Fibroblast of upper back skin (primary cell): ENCODE data around the gene ANKRD53.

Experiments used
- DNase-seq: peaks from one replicate; pipeline ENCODE4 v3.0.0-alpha.2; 2013

ANKRD53 gene

DNA sequence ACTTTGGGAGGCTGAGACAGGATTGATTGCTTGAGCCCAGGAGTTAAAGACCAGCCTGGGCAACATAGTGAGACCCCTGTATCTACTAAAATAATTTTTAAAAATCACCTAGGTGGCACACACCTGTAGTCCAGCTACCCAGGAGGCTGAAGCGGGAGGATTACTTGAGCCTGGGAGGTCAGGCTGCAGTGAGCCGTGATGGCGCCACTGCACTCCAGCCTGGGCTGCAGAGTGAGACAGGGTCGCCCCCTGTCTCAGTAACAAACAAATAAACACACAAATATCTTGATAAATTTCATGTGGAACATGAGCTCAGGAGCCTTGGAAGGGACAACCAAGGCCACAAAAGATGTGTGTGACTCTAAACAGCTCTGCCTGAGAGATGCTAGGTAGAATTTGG, 11.7 kb upstream of the ANKRD53 start:
- no peak for DNase-seq

DNA sequence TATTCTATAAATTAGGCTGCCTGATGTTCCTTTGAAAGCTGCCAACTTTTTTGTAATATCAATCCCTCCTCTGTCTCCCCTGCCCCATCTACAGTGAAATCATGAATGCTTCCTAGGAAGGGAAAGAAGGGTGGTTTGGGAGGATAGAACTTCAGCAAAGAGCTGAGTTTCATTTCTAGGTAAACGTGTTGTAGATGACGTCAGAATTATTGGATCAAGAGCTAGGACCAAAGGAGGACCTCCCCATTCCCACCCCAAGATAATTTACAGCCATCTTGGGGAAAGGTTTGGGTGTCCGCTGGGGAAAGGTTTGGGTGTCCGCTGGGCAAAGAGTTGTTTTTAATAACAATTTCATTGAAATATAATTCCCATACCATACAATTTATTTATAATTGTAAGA, 11.2 kb upstream of the ANKRD53 start:
- no peak for DNase-seq

DNA sequence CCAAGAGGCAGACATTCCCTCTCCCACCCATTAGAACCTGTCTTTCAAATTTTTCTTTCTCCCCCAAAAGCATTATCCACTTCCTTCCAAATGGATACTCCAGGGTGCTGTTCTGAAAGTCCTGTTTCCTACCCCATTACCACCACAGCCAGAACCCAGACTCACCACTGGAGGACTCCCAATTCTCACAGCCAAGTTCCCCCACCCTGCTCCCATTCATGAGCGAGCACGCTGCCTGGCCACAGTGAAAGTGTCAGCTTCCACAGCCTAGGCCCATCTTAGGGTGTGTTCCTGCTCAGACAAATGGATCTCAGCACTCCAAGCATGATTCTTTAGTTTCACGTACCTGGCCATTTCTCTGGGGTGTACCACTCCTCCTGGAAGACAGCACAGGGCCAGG, 3.8 kb upstream of the ANKRD53 start:
- no peak for DNase-seq

DNA sequence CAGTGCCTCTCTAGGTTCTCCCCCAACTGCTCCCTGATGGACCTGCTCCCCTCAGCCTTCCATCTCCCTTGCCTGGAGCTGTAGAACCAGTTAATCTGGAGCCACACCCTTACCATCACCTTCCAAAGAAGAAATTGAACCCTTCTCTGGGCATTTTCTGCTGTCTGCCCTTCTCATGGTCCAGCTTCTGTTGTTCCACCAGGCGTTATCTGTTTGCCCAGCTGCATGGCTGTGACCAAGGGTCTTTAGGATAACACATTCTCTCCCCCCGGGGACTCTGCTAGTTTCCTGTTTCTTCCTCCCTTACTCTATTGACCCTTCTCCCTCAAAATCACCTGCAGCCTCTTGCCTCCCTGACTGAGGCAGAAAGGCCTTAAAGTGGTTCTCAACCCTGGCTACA, 3.2 kb upstream of the ANKRD53 start:
- DNase-seq, result no peak

DNA sequence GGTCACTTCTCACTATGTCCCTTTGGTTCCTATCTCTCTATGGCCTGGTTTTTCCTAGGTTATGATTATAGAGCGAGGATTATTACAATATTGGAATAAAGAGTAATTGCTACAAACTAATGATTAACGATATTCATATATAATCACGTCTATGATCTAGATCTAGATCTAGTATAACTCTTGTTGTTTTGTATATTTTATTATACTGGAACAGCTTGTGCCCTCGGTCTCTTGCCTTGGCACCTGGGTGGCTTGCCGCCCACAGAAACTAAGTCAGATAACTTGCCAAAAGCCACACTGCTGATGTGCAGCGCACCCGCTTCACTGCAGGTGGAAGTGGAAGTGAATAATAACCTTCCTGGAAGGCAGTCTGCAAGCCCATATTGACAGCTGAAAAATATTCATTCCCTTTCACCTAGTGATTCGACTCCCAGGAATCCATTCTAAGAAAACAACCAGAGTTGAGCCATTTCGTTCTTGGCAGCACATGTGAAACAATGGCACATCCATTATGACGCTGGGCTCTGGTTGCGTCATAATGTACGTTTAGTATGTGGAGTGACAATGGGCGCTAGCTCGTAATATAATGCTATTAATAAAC, 725 bp upstream of the ANKRD53 start:
- peak; percentile 84 for DNase-seq

DNA sequence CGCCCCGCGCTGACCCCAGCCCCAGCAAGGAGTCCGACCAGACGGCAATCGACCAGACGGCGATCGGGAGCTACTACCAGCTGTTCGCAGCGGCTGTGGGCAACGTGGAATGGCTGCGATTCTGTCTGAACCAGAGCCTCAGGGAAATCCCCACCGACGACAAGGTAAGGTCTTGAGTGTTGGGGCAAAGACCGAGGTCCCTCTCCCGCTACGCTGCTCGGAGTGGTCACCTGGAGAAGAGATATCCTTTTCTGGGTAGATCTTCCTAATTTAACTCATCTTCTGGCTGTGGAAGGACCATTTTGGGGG, 704 bp downstream of the ANKRD53 start:
- no peak for DNase-seq

DNA sequence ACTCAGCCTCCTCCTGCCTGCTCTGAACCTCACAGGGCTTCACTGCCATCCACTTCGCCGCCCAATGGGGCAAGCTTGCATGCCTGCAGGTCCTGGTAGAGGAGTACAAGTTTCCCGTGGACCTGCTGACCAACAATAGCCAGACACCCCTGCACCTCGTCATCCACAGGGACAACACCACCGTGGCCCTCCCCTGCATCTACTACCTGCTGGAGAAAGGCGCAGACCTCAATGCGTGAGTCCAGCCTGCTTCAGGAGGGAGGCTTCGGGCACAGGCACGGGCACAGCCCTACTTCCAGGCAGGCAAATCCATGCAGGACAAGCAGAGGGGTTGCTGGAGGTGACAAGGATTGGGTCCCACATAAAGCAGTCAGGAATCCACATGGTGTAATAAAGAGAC, 1.2 kb downstream of the ANKRD53 start:
- no peak for DNase-seq

DNA sequence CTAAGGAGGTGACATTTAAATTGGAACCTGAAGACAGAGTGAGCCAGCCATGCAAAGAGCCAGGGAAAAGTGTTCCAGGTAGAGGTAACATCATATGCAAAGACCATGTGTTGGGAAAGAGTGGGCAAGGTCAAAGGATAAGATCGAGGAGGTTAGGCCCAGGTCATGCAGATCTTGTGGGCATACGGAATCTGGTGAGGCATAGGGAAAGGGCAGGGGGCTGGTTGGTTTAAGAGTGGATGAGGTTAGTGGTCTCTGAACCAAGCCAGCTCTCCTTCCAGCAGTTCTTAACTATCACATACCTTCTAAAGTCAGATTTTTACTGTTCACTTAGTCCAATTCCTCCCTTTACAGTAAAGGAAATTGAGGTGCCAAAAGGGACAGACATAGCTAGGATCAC, 3.0 kb downstream of the ANKRD53 start:
- DNase-seq, result no peak

DNA sequence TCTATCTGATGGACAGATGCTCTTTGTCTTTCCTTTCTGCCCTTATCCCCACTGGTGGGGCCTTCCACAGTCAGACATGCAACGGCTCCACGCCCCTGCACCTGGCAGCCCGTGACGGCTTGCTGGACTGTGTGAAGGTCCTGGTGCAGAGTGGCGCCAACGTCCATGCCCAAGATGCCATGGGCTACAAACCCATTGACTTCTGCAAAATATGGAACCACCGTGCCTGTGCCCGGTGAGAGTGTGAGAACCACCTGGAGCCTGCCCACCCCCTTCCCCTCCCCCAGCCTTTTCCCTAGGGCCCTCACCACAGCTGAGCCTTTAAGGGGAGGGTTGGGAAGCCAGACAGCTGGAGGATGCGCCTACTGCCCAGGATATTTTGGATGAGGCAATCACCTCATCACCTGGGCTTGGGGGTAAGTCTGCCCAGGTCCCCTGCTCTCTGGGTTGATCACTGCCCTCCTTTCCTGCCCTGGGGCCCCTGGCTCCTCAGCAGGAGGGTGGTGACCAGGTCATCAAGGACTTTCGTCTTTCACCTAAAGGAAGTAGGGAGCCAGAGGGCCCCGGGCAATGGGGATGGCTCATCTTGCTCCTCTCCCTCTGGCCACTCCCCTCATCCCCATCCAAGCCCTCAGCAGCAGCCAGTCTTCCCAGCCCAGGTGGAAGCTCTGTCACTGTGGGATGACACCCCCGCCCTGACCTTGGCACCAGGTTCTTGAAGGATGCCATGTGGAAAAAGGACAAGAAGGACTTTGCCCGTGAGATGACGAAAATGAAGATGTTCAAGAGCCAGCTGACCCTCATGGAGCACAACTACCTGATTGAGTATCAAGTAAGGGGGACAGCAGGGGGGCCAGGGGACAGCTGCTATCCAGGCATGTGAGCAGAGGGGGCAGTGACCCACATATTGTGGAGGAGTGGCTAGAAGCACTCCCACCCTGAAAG, 3.7 kb downstream of the ANKRD53 start:
- no peak for DNase-seq

DNA sequence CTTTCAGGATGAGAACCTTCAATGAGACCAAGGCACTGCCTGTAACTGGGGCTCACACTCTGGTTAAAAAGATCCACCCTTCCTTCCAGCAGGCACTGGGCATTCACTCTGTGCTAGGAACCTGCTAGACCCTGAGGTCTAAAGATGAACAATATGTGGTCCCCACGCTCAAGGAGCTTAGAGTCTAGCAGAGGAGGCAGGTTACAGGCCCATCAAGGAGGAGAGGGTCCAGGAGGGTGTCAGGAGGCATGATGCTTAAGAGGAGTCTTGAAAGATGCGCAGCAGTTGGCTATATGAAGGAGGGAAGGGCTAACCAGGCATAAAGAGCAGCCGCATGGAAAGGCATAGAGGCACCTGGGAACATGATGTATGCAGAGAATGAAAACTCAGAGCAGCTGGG, 4.5 kb downstream of the ANKRD53 start:
- DNase-seq, result no peak

DNA sequence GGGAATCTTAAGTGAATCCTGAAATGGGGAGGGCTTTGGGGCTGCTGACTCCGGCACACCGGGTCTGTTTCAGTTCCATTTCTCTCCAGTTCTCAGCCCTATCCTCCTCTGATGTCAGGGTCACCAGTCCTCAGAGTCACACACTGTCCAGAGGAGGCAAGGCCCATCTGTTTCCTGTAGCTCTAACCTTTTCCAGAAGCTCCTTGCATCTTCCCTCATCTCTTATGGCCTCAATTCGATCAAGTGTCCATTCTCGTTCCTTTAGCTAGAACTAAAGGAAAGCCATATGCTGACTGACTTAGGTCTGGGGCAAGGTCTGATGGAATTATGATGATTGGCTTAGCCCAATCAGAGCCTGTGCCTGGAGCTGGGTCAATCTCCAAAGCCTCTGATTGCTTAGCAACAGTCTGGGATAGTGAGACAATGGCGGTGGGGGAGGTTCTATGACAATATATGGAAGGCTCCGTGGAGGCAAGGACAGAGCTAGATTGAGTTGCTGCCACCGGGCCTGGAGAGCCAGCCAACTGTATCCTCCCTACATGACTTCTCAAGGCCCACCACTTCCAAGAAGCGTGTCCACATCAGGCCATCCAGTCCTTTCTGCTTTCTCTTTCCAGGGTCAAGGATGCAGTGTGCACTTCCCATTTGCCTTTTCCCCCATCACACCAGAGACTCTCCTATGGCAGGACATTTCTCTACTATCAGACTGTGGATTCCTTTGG, 5.2 kb downstream of the ANKRD53 start:
- DNase-seq, result no peak

DNA sequence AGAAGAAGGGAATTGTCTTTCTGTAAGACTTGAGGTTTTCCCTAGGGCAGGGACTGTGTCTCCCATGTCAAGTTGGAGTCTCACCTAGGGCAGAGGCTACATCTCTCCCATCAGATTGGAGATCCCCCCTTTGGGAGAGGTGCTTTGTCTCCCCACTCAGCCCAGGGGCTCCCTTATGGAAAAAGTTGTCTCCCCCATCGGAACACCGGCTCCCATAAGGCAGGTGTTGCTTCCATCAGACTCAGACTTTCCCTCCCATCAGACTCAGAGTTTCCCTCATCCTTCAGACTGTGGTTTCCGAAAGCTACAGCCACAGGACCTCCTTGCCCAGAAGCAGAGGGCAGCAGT, 5.8 kb downstream of the ANKRD53 start:
- no peak for DNase-seq

DNA sequence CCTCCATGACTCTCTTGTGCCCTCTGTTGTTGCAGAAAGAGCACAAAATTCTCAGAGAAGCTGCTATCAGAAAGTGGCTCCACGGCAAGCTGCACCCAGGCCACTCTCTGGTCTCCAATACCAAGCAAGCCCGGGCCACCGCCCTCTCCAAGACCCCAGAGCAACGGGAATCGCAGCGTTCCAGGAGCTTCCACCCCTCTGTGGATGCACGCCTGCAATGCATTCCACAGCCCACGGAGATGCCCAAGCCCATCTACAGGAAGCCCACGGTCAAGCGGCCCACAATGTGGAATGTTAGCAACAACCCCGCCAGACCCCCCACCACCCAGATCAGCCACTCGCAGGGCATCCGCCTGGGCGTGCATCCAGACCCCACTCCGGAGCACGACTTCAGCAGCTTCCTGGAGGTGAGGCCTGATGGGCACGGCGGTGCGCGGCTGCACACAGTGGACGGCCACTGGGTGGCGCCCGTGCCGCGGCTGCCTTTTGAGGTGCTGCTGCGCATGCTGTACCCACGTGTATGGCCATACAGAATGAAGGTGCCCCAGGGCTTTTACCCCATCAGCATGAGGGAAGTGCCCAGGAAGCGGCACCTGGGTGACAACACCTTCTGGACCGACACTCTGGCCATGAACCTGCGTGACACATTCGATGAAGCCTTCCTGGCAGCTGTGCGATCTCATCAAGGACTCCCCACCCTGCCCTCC, 6.3 kb downstream of the ANKRD53 start:
- DNase-seq, result peak; percentile 20

DNA sequence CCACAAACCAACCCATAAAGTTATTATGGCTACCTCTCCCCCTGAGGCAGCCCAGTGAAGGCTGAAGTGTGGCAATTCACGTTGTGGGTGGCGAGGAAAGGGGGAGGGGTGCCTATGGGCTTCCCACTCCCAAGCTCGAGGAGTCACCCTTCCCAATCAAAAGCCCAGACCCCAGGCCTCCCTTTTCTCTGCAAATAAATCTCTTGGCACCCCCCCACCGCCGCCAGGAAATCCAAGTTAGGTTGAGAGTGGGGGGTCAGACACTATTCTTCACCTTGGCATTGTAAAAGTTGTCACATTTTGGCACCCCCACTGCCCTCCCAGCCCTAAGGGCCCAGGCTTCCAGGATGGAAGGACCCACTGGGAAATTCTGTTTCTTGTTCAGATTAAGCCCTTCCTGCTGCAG, 6.9 kb downstream of the ANKRD53 start:
- no peak for DNase-seq

DNA sequence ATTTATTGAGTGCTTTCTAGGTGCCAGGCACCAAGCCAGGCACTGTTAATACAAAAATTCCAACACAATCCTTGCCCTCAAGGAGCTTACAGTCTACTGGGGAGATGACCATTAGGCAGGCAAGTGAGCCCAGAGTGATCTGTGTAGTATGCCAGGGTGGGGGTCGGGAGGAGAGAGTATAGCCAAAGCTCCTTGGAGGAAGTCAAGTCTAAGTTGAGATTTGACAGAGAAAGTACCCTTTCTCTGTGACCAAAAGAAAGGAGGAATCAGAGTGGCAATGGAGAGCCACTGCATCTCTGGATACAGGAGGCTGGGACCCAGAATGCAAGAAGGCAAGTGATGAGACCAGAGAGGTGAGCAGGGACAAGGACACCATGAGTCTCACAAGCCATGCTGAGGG, 7.5 kb downstream of the ANKRD53 start:
- no peak for DNase-seq

DNA sequence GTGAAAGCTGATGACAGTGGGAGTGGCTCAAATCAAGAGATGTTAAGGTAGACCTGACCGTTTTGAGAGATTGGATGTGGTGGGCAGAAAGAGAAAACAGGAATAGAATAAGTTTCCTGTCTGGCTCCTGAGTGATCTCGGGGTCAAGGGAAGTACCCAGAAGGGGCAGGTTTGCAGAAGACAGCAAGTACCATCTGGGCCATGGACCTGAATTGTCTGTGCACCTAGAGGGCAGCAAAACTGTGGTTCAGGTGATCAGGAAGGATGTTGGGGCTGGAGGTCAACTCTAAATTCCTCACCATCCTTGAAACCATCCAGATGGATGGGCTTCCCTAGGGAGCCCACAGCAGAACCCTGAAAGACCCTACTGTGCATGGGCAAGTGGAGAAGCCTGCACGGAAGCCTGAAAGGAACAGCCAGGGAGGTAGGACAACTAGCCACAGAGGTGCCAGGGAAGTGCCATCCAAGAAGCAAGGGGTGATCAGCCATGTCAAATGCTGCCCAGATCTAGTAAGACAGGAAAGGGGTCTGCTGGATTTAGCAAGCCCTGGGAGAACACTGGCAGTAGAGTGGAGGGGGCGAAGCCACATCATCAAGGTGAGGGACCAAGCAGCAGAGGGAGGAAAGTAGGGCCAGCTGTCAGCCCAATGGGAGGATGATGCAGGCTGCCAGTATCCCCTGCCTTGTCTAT, 8.2 kb downstream of the ANKRD53 start:
- no peak for DNase-seq

DNA sequence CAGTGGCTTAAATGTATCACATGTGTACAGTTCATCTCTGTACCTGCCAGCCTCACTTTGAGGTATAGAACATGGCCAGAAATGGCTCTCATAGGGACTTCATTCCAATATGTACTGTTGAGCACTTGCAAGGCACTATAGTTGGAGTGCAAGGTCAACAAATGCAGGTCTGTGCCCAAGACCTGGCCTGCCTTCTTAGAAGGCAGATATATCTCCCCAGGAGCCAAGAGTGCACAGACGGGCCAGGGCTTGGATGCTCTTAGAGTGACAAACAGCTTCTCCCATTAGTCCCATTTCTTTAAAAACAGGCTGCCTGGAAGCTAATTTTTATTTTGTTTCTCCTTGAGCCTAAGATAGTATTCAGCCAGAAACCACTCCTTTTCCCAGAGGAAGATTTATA, 9.0 kb downstream of the ANKRD53 start:
- DNase-seq, result no peak

DNA sequence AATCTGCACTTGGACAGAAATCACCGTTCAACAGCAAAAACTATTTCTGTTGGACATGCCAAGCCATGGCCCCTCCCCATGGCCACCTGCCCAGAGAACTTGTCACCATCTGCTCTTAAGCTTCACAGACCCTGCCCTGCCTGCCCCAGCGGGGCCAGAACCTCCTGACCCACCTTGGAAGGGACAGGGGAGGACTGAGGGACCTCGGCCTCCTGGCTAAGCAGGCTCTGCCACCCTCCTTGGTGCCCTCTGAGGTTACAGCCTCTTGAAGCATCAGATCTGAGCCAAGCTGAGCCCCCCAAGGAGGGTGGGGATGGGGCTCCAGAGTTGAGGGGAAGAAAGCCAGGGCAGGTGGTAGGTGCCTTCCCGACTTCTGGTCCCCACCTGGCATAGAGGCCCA, 9.7 kb downstream of the ANKRD53 start:
- no peak for DNase-seq

DNA sequence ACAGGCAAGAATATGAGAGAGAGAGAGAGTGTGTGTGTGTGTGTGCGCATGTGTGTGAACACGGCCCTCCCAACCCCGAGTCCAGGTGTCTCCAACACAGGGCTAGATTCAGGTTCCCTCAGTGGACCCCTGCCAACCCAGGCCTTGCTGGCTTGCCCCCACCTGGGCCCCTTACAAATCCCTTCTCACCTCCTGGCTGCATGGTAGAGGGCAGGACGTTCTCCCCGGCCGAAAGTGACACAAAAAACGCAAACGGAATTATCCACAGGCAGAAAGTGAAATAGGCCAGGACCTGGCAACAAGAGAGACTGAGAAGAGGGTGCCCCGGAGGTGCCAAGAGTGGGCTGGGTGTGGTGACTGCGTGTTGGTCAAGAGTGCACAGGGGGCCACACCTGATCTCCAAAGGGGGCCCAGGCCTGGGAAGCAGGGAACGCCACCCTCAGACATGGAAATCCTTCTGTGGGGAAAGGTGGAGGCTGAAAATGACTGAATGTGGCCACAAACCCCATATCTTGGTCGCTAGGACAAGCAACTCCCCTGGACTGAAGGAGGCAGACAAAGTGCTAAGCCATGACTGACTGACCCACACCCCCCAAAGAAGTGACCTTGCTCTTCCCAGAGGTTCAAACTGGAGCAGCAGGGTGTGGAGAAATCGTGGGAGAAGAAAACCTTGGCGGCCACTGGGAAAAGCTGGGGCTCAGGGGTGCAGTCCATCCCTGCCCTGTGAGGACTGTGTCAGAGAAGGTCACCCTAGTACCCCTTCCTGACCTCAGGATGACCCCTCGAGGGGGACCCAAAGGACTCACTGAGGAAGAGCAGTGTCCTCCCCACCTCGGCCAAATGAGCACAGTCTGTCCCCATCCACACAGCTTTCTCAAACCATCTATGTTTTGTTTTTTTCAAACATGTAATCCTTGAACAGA, 10.6 kb downstream of the ANKRD53 start:
- DNase-seq, result no peak

DNA sequence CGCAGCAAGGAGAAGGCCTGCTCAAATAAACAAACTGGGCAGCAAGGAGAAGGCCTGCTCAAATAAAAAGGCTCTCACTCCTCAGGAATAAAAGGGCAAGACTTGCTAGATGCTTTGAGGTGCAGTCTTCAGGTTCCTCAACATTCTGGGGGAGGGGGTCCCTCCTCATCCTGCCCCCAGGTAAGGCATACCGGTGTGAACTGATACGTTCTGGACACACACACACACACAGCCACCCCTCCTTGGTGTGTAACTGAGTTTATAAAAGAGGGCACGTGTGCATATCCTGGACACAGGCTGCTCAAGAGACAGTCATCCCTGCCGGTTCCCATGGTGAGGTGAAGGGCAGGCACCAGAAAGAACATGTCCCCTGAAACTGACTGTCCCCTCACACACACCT, 11.8 kb downstream of the ANKRD53 start:
- no peak for DNase-seq

DNA sequence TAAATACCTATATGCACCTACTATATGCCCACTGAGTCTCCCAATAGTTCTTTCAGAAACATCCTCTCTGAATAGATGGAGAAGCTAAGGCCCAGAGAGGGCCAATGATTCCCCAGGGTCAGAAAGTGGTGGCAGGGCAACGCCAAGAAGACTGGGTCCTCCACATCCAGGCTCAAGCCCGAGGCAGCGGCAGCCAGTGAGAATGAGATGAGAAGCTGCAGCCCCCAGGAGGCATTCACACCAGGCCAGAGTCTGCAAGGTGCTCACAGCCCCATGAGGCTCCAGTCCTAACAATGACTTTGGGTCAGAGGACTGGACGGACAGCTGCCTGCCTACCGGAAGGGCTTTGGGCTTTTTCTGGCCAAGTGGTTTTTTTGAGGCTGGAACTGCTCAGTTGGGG, 12.7 kb downstream of the ANKRD53 start:
- no peak for DNase-seq

DNA sequence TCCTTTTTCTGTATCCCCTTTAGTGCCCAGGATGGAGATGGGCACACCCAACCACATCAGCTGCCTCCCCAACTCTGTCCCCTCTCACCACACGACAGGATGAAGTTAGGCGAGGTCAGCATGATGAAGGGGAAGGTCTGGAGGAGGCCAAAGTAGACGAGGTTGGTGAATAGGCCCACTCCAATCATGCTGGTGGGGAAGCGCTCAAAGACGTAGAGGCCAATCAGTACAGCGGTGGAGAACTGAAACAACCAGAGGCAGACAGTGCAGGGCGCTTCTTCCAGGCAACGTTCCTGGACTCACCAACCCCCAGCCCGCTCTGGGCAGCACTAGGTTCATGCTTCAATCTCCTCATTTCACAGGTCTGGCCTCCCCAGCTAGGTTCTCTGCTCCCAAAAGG, 13.3 kb downstream of the ANKRD53 start:
- DNase-seq, result no peak
